Activated CD8-positive, alpha-beta memory T cell treated with anti-CD3 and anti-CD28 coated beads, Interleukin-2, amount 50 U/mL, for 1 hour (primary cell): ENCODE measurements around the gene SENP1.
"Not testable (repeated sequence)": the region's sequence is repeated elsewhere in the genome, so short reads cannot be mapped to it uniquely, and the experiment has no call there.

Experiments
- DNase-seq: peaks from one replicate; pipeline ENCODE4 v3.0.0-alpha.2; 2020; ENCODE audit errors: extremely low read depth

SENP1 gene

GRCh38 chr12:48111312-48111693 lies 5.4 kb upstream of the SENP1 start:
- DNase-seq, result not testable (repeated sequence)

- no peak for DNase-seq
Measured at GRCh38 chr12:48110691-48111311, 4.9 kb upstream of the SENP1 start.

- DNase-seq, result no peak
Measured at GRCh38 chr12:48109424-48109823, 3.5 kb upstream of the SENP1 start.

GRCh38 chr12:48106681-48107613 lies 1.1 kb upstream of the SENP1 start:
- no peak for DNase-seq

GRCh38 chr12:48105321-48105866 lies 485 bp downstream of the SENP1 start:
- peak; percentile 7 for DNase-seq

- no peak for DNase-seq
Measured at GRCh38 chr12:48104531-48104930, 1.3 kb downstream of the SENP1 start.

GRCh38 chr12:48092611-48093010 lies 13.3 kb downstream of the SENP1 start:
- no peak for DNase-seq

GRCh38 chr12:48086327-48086726 lies 19.6 kb downstream of the SENP1 start:
- DNase-seq, result no peak

- DNase-seq, result no peak
Measured at GRCh38 chr12:48084841-48085460, 20.9 kb downstream of the SENP1 start.

- no peak for DNase-seq
Measured at GRCh38 chr12:48084066-48084465, 21.8 kb downstream of the SENP1 start.

- DNase-seq, result no peak
Measured at GRCh38 chr12:48080821-48081220, 25.1 kb downstream of the SENP1 start.

- no peak for DNase-seq
Measured at GRCh38 chr12:48080285-48080684, 25.6 kb downstream of the SENP1 start.

- DNase-seq, result no peak
Measured at GRCh38 chr12:48078901-48079300, 27.0 kb downstream of the SENP1 start.

GRCh38 chr12:48077111-48077510 lies 28.8 kb downstream of the SENP1 start:
- DNase-seq, result no peak

- DNase-seq, result no peak
Measured at GRCh38 chr12:48075832-48076231, 30.0 kb downstream of the SENP1 start.

- no peak for DNase-seq
Measured at GRCh38 chr12:48074266-48074665, 31.6 kb downstream of the SENP1 start.

- DNase-seq, result no peak
Measured at GRCh38 chr12:48072266-48072665, 33.6 kb downstream of the SENP1 start.

- DNase-seq, result no peak
Measured at GRCh38 chr12:48071808-48072207, 34.1 kb downstream of the SENP1 start.

- no peak for DNase-seq
Measured at GRCh38 chr12:48070731-48071130, 35.1 kb downstream of the SENP1 start.

GRCh38 chr12:48070033-48070432 lies 35.8 kb downstream of the SENP1 start:
- DNase-seq, result no peak

GRCh38 chr12:48069241-48069640 lies 36.6 kb downstream of the SENP1 start:
- no peak for DNase-seq

GRCh38 chr12:48068457-48068856 lies 37.4 kb downstream of the SENP1 start:
- DNase-seq, result no peak
